Measurements from ENCODE around the gene MACC1.
A peak's percentile ranks its signal among the peaks of the same experiment; 100 is the strongest.

MACC1 gene

DNA sequence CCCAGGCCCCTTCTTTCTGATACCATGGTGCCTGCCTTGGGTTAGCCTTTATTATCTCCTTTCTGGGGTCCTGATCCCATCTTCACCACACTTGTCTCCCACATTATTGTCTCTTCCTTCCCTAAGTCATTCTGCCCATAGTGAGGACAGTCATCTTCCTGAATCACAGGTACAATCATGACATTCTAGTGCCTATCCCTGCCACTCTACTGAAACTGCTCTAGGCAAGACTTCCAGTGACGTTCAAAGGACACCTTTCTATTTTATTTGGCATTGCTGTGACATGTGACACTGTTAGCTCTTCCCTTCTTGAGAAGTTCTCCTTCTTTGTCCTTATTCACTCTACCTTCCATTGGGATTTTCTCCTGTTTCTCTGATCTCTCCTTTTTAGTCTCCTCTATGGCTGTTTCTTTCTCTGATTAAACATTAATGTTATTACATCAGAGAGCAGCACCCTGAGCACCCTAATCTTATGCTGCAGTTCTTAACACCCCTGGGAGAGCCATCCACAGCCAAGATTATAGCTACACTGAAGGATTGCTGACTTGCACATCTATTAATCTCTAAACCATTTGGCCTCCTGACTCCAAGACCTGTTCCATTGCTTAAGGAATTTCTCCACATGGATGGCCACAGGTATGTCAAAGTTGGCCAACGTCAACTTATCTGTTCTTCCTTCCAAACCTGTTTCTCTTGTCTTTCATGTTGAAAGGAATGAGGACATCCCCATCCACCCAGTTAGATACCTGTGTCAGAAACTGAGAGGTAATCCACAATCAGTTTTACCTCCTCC lies 10.9 kb downstream of the MACC1 start:
- Histone ChIP-seq H3K9me3 (ENCODE audit: low read length) (peaks cover 17% of the 10 kb centered on the region), H3K27me3 (ENCODE audit: insufficient read depth, low read length) (no peaks in the 10 kb centered on the region), H3K36me3 (ENCODE audit: insufficient read depth, low read length) (peaks cover 54% of the 10 kb centered on the region), H3K4me1 (ENCODE audit: insufficient read depth, low read length, severe bottlenecking) (peaks cover 18% of the 10 kb centered on the region), H3K4me2 (ENCODE audit: low read length) (no peak overlapping the region), H3K4me3 (ENCODE audit: low read depth, low read length, poor library complexity, severe bottlenecking) (no peak overlapping the region), H3F3A (ENCODE audit: insufficient read depth, low read length) (0 out of 2 replicates have a peak, but pooled peaks cover 5% of the 10 kb centered on the region), H2AFZ (ENCODE audit: low read length) (no peak overlapping the region), H3K9ac (ENCODE audit: low read length) (no peak overlapping the region), H4K20me1 (ENCODE audit: insufficient read depth, low read length) (no peaks in the 10 kb centered on the region), H3K79me2 (ENCODE audit: insufficient read depth, low read length) (peaks cover 29% of the 10 kb centered on the region), H3K27ac (ENCODE audit: low read depth, low read length, poor library complexity, severe bottlenecking) (no peak overlapping the region), H3K9me2 (ENCODE audit: low read depth, low read length) (no peaks in the 10 kb centered on the region)
- TF ChIP-seq CTCF (IDR thresholded peaks at IDR 0.05; ENCODE audit: low read length) (no peak), EZH2 (IDR thresholded peaks at IDR 0.05; ENCODE audit: borderline replicate concordance, low read length) (no peak)

- Histone ChIP-seq H3K4me3 (ENCODE audit: low read depth, low read length, poor library complexity, severe bottlenecking) (no peak overlapping the region), H3F3A (ENCODE audit: insufficient read depth, low read length) (peaks cover 15% of the 10 kb centered on the region; the same call in 1 of the 2 replicates), H3K4me2 (ENCODE audit: low read length) (no peak overlapping the region), H3K9me3 (ENCODE audit: low read length) (peaks cover 3% of the 10 kb centered on the region; the same call in 1 of the 2 replicates), H3K9ac (ENCODE audit: low read length) (no peak overlapping the region), H3K36me3 (ENCODE audit: insufficient read depth, low read length) (peaks cover 28% of the 10 kb centered on the region), H3K27ac (ENCODE audit: low read depth, low read length, poor library complexity, severe bottlenecking) (no peak overlapping the region), H3K9me2 (ENCODE audit: low read depth, low read length) (no peaks in the 10 kb centered on the region), H2AFZ (ENCODE audit: low read length) (no peak overlapping the region), H3K79me2 (ENCODE audit: insufficient read depth, low read length) (peaks cover 14% of the 10 kb centered on the region), H3K27me3 (ENCODE audit: insufficient read depth, low read length) (no peaks in the 10 kb centered on the region), H4K20me1 (ENCODE audit: insufficient read depth, low read length) (no peaks in the 10 kb centered on the region), H3K4me1 (ENCODE audit: insufficient read depth, low read length, severe bottlenecking) (peaks cover 47% of the 10 kb centered on the region)
- TF ChIP-seq CTCF (IDR thresholded peaks at IDR 0.05; ENCODE audit: low read length), result no peak
- no peak for TF ChIP-seq EZH2 (IDR thresholded peaks at IDR 0.05; ENCODE audit: borderline replicate concordance, low read length)
These were observed 13.9 kb downstream of the MACC1 start for GRCh38 chr7:20203316-20203715.

GRCh38 chr7:20201380-20201779 lies 15.8 kb downstream of the MACC1 start:
- Histone ChIP-seq H3K27me3 (ENCODE audit: insufficient read depth, low read length) (no peaks in the 10 kb centered on the region), H3F3A (ENCODE audit: insufficient read depth, low read length) (peaks cover 15% of the 10 kb centered on the region; the same call in 1 of the 2 replicates), H3K4me1 (ENCODE audit: insufficient read depth, low read length, severe bottlenecking) (peaks cover 51% of the 10 kb centered on the region), H3K4me2 (ENCODE audit: low read length) (peak overlapping the region; percentile 26), H3K9me2 (ENCODE audit: low read depth, low read length) (no peaks in the 10 kb centered on the region), H2AFZ (ENCODE audit: low read length) (no peak overlapping the region), H3K36me3 (ENCODE audit: insufficient read depth, low read length) (peaks cover 26% of the 10 kb centered on the region), H3K9me3 (ENCODE audit: low read length) (no peaks in the 10 kb centered on the region), H3K9ac (ENCODE audit: low read length) (peak overlapping the region; percentile 0; the same call in 1 of the 2 replicates), H3K4me3 (ENCODE audit: low read depth, low read length, poor library complexity, severe bottlenecking) (peak overlapping the region; percentile 5), H3K79me2 (ENCODE audit: insufficient read depth, low read length) (peaks cover 18% of the 10 kb centered on the region), H4K20me1 (ENCODE audit: insufficient read depth, low read length) (no peaks in the 10 kb centered on the region), H3K27ac (ENCODE audit: low read depth, low read length, poor library complexity, severe bottlenecking) (peak overlapping the region; percentile 84)
- TF ChIP-seq EZH2 (IDR thresholded peaks at IDR 0.05; ENCODE audit: borderline replicate concordance, low read length), result no peak

All from OCI-LY1 (cell line).